ENCODE results near the gene MAGEF1.
"Not testable (repeated sequence)": the region's sequence is repeated elsewhere in the genome, so short reads cannot be mapped to it uniquely, and the experiment has no call there.

The MAGEF1 gene

DNA sequence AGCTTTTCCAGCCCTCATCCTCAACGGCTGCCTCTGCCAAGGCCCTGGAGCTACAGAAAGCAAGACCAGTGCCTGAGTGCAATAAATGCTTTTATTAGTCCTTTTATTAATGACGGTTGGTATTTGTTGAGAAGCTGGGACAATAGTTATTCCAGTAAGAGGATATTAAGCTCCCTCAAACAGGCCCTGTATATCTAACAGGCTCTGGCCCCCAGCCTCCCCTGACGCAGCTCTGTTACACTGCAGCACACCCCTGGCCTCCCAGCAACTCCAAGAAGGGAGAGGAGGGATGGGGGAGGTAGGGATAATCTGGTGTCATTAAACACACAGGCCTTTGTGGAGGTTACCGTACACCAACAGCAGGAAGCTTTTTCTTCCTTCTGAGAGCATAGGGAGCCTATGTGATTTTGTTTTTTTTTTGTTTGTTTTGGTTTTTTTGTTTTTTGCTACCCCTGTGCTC lies 30.8 kb upstream of the MAGEF1 start:
- no peak for DNase-seq

DNA sequence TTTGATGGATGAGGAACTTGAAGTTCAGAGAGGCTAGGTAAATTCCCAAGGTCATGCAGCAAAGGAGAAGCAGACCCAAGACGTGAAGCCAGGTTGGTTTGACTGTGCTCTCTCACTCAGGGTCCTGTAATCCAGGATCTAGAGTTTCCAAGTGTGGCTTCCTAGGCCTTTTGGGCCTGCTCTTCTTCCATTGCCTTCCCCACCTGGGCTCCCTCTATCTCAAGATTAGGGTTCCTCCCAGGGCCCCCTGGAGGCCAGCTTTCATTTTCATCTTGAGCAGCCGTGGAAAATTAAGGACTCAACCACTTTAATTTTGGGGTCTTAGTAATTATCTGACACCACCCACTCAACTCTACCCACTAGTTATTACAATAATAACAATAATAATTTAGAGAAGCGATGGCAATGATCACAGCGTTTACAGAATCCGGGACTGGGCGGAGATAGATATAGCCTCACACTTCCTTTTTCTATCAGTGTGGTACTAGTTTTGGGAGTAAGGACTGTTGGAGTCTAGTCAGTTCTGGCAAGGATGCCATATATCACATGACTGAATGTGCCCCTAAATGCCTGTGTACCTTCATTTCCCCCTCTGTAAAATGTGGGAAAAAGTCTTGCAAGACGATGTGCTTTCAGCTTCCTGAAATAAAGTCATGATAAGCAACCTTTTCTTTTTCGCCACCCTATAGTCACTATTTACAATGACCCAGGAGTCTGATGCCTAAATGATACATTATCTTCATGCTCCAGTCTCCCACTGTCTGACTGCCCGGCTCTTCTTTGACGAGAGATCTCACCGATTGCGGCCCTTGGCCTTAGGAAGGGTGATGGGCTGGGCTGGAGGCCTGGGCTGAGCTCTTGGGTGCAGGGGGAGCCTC lies 30.2 kb upstream of the MAGEF1 start:
- no peak for DNase-seq

DNA sequence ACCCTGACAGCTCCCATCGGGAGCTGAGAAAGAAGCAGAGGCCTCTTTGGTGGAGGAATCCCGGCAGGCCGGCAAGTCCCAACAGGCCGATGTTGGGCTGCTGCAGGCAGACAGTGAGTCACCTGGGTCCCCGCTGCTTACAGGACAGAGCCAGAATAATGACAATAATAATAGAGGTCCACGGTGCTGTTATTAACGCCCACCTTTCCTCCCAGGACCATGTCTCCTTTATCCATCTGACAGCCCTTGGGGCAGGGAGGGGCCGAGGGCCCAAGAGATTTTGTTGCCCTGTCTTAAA lies 29.3 kb upstream of the MAGEF1 start:
- no peak for DNase-seq

DNA sequence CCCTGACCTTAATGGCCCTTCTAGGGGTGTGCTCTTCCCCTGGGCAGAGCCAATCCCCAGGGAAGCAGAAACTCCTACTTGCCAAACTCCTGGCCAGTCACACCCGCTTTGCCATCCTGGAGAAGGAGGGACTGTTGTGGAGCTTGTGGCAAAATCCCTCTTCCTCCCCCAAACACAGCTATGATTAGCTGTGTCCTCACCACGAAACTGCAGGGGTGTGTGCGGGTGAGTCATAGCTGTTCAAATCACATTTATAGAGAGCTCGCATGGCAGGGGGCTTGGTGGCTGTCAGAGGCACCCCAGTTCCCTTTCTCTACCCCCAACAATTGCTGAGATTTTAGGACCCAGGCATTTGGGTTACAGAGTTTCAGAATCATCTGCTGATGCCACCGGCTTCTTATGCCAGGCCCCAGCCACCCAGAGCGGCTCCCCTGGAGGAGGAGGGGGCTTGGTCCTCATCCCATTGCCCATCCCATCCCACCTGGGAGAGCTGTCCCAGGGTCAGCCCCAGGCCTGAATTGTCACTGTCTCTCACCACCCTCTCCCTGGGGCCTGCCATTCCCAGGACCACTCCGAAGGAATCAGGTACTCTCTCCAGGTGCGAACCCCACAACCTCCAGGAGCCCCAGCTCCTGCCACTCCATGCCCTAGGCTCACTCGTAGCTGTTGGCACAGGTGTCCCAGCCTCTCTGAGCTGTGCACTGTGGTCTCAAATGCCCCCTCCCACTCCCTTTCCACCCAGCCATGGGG lies 28.8 kb upstream of the MAGEF1 start:
- peak; percentile 59 for DNase-seq

DNA sequence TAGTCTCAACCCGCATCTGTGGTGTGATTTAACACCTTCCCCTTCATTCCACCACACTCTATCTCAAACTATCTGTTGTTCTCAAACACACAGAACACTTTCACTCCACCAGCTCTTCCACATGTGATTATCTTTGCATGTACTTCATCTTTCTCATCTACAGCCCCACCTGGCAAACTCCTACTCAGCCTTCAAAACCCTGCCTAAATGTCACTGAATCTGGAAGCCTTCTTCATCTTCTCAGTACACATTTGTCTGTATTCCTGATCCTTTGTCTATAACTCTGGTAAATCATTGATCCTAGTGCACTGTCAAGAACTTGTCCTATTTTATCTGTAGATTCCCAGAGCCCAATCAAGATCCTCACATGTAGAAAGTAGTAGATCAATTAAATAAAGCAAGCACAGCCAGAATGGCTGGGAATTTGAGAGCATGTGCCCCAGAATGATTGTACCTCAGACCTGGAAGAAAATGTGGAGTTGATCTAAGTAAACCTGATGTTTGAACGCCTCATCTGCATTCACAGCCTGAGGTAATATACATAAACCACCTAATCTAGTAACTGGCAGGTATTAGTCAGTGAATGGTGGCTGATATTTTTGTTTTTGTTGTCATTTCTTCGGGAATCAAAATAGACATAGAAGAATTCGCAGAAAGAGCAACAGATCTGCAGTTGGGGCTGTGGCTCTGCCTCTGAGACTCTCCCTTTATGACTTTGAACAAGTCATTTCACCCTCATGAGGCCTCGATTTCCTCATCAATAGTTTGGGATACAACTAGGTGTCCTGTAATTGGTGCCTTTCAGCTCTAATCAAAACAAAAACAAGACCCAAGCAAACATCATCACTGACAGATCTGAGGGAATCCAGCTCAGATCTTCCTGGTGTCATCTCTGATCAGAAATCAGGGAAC lies 28.0 kb upstream of the MAGEF1 start:
- DNase-seq = no peak

DNA sequence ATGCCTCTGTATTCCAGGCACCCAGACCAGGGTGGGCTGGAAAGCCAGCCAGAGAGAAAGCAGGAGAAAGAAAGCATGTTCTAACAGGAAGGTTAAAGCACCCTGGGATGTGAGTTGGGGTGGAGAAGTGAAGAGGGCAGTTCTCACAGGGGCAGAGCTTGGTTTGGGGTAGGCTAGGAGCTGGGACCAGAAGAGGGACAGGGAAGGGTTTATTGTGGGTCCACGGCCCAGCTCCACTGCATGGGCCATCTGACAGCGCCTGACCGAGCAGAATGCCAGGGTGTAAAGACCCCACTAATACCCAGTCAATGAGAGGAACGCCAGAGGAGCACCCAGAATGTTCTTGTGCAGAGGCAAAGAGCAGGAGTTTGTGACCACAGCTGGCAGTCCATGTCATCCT lies 27.1 kb upstream of the MAGEF1 start:
- DNase-seq = no peak

DNA sequence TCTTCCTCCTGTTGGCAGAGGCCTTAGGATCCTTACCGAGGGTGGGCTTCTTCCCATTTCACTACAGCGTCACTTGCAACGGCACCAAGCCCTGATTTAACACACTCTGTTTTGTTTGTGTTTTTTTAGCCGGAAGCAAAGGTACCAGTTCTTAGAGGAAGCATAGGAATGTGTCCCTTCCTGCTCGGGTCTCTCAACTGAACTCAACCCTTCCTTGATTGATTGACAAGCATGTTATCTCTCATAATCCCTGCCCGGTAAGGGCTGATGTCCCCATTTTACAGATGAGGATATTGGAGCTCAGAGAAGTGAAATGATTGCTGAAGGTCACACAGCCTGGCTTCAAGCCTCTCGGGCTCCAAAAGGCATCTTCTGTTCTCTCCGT lies 26.6 kb upstream of the MAGEF1 start:
- DNase-seq = no peak

DNA sequence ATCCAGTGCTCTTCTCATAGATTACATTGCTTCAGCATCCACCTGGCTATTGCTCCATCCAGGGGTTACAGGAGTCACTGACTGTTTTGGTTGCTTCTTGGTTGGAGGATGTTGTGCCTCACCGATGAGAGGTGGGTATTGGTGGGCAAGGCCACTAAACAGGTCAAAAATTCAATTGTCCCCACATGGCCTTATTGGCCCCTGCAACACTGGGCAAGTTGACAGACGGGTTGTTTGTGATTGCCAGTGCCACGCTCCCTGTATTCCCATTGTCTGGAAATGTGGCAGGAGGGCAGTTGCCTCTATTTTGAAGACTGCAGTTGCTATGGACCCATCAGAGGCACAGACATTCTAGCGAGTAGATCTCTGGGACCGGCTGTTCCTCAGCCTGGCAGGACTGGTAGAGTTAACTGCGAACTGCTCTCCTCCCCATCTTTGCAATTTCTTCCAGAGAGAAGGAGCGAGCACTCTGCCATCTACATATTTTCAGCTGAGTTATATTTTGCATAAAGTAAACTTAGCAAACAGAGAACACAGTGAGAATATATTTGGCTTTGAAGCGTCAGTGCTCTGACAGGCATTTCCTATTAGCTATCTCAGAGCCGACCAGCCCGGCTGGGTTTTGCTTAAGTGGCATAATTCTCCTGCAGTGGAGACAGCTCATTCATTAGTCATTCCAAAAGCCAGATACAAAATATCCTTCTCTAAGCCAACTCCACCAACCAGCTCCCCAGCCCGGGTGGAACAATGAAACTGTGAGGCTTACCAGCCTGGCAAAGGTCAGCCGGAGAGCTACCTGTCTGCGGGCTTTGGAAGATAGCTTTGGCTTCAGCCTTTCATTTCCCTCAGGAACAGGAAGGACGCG lies 26.0 kb upstream of the MAGEF1 start:
- DNase-seq = peak; percentile 74

DNA sequence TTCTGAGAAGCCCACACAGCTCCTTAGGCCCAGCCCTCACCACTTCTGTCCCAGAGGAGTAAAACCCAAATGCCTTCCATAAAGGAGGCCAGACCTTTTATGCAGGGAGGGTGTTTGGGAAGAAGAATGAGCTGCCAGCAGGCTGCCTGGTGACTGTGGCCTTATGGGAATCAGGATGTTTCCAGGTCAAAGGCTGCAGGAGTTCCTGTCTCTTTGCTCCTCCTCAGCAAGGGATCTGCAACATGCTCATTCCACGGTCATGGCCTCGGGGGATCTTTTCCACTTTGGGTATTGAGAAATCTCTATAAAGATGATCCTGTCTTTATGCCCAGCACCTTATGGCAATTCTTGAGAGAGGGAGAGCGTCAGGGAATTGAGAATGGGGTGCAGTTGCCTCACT lies 25.2 kb upstream of the MAGEF1 start:
- DNase-seq = no peak

DNA sequence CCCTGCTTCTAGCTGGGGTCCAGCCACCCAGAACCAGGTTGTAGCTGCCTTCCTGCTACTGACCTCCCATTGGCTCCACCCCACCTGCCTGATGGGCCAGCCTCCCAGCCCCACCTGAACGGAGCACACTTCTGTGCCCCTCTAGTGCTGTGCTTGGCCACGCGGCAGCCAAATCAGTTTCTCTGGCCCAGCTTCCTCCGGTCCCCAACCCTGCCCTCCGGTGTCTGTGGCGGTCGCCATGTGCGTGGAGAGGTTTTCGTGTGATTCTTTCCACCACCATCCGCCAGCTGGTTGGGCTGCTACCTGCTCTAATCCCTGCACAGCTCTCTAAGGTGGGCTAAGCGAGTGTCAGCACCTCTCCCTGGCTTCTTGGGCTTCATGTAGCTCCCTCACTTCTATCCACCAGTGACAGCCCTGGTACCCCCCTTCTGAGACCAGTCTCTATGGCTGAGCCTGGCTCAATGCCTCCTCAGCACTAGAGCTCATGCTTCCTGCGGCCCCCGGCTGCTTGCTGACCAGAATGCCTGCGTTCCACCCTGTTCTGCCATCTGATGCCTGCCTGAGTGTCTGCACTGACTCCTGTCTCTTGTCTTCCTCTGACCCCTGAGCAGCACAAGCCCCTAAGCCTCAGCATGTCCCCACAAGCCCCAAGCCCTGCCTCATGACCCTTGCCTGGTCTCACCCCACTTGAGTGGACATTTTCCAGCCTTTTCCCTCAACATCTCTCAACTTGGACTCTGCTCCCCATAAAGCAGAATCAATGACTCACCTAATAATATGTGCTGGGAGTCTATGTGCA lies 23.2 kb upstream of the MAGEF1 start:
- DNase-seq = no peak

DNA sequence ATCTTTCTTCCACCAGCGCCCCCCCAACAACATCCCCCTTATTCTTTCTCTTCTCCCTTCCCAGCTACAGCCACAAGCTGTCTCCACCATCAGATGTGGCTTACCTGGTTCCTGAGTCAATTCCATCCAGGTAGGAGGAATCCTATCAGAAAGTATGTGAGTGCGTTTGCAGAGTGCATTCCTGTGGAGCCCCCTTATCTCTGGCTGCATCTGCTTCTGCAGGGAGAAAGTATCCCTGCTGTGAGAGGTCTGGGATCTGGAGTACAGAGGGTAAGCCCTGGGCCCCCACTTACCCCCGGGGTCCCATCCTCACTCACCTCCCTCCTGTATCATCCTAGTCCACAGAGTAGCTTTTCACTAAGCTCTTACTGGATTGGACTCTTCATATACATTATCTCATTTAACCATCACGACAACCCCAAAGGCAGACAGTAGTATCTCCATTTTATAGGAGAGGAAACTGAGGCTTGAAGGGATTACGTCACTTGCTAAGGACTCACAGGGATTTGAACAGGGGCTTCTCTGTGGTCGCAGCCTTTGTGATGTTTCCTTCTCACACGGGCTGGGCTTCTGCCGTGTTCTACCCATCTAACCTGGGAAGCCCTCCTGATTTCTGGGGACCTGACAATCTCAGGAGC lies 22.2 kb upstream of the MAGEF1 start:
- DNase-seq = no peak

DNA sequence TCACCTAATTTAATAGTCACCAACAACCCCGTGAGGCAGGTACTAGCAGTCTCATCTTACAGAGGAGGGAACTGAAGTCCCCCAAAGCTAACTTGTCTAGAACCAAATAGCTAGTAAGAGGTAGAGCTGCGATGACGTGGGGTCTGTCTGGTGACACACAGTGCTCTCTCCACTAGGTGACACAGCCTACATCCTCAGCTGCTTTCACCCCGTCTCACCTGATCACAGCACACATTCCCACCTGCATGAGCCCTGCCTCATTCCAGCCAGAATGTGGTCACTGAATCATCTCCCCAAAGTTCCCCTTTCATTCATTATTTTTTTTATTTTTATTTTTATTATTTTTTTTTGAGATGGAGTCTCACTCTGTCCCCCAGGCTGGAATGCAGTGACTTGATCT lies 21.3 kb upstream of the MAGEF1 start:
- no peak for DNase-seq

DNA sequence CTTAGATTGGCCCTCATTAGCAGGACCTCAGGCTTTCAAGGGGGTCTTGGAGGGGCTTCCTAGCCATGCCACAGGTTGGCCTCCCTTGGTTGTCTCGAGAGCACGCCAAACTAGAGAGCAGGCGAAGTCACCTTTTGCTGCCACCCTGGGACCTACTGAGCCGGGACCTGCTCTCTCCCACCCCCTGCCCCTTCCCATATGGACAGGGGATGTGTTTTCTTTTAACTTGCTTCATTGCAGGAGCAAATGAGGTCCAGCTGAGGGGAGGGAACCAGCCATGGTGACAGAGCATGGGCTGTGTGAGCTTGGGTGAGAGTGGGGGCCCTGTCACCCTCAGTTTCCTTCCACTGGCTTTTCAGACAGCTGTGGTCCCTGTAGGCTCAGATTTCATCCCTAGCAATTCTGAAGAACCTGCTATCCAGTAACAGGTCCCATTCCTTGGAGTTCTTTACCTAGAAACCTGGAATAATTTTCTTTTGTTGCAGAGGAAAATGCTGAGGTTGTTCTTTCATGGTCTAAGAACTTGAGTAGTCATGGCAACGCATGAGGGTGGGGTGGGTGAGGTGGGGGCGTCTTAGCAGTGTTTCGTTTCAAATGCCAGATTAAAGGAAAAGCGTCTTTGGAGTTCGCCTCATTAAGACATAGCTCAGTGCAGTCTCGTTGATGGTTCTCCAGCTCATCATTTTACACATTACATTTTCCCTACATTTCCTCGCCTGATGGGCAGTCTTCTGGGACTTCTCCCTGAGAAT lies 20.1 kb upstream of the MAGEF1 start:
- DNase-seq = no peak

DNA sequence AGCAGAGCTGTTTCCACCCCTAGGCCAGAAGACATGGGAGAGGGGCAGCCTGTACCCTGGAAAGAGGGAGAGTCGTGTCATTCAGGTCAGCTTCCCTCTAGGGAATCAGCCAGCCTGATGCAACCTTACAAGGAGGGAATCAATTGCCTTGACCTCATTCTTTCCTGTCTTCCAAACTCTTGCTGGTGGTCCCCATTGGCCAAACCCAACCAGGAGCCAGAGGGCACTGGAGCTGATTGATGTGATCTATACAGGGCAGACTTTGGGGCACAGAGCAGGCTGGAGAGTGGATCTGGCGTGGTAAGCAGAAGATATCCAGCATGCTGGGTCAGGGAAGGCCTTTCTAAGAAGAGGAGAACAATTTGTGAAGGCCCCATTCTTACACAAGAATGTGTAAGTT lies 19.1 kb upstream of the MAGEF1 start:
- no peak for DNase-seq

DNA sequence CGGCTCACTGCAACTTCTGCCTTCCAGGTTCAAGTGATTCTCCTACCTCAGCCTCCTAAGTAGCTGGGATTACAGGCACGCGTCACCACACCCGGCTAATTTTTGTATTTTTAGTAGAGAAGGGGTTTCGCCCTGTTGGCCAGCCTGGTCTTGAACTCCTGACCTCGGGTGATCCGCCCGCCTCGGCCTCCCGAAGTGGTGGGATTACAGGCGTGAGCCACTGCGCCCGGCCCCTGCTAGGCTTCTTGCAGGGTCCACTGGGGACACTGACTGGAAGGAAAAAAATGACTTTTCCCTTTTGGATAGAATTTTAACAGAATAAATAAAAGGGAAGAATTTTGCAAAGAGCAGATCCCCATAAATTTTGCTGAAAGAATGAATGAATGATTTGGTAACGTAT lies 17.3 kb upstream of the MAGEF1 start:
- not testable (repeated sequence) for DNase-seq

DNA sequence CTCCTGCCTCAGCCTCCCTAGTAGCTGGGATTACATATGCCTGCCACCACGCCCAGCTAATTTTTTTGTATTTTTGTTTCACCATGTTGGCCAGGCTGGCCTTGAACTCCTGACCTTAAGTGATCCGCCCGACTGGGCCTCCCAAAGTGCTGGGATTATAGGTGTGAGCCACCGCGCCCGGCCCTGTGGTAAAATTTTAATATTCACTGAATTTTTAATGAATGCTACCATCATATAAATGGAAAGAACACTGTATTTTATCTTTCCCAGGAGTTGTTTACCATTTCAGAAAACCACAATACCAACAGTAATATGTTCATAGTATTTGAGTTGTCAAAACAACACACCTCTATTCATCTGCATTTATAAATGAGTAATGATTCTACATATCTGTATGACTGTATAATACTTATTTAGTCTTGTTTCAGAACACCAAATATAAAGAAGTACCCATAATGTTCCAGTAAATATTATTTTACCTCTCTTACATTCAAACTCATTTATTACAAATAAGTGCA lies 16.2 kb upstream of the MAGEF1 start:
- DNase-seq = no peak

DNA sequence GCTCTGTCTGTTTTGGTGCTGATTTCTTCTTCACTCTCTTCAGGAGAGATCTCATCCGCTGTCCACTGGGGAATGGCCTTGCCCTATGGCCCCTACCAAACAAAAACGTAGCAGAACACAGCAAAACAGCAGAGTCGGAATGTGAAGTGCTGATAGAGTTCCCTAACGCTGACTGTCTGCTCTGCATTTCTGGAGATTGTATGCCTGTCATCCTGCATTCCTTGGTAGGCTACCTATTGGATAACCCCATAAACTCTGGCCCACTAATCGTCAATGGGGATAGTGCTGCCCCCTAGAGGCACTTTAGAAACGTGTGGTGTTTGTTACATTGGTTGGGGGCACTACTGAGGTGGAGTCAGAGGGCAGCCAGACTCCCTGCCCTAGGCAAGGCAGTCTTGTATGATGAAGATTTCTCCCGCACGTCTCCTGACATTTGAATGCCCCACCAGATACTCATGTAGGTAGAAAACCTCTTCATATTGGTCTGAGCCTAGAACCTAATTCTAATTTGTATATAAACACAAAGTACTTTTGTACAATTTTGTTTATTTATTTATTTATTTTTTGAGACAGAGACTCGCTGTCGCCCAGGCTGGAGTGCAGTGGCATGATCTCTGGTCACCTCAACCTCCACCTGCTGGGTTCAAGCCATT lies 15.6 kb upstream of the MAGEF1 start:
- peak; percentile 77 for DNase-seq

DNA sequence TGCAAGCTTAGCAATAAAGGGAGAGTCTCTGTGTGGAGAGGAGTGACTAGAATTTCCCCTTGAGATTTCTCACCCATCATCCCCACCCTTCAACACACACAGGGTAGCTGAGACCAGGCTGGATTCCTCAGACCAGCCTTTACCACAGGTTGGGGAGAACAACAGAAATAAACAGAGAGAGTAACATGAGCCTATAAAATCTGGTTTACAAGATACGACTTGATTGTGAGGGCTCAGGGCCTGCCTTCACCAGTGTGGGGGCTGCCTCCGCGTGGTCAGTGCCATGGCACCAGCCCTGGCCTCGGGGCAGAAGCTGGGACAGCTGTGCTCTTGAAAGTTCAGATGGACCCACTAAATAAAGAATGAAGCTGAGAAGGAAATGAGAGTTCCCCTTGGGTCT lies 14.6 kb upstream of the MAGEF1 start:
- no peak for DNase-seq

DNA sequence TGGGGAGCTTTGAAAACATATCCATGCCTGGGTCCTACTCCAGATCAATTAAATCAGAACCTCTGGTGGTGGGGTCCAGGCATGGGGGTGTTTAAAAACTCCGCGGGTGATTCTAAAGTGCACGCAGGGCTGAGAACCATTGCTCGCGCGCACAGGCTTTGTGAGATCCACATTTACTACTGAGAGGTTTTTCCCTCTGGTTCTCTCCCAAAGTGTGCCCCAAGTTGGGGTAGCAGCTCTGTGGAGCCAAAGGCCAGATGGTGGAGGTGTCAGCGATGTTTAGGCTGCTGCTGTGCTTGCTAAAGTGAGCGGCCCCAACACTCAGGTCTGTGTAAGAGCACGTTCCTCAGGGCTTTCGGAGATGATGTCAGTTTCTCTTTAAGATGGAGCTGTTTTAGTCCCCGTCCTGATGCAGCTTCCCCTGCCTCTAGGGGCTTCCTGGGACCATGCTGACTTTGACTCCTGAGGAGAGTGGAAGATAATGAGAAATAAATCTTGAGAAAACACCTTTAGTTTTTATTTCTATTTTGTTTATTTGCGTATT lies 13.4 kb upstream of the MAGEF1 start:
- no peak for DNase-seq

Measured in fibroblast of skin of abdomen (primary cell).